HG02938 (cell line): ENCODE results near the gene MAMLD1.

Experiments
- ATAC-seq: cut with Tn5 transposase; IDR thresholded peaks from one replicate; pipeline ENCODE4 v1.9.1; 2021; ENCODE audit warnings: mild to moderate bottlenecking, moderate library complexity; ENCODE audit not compliant: unreplicated experiment

MAMLD1 gene

DNA sequence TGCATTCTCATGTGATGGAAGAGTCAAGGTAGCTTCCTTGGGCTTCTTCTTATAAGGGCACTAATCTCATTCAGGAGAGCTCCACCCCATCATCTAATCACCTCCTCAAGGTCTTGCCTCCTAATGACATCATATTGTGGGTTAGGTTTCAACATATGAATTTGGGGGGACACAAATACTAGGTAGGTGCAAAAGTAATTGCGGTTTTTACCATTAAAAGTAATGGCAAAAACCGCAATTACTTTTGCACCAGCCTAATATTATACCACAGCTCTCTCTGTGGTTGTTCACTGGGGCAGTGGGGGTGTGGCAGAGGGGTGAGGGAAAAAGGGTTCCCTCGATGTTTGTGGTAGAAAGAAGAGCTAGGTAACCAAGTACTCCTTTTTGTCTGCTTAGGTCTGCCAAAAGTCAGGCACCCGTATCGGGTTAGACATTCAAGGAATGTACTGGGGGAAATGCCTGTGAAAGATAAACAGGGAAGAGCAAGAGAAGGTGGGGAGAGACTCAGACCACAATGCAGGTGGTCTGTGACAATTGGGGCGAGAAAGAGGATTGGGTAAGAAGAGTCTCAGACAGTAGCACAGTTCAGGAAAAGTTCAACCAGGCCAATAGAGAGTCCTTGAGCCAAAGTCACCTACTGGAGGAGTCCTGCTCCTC, 126.4 kb downstream of the MAMLD1 start:
- ATAC-seq = no peak

DNA sequence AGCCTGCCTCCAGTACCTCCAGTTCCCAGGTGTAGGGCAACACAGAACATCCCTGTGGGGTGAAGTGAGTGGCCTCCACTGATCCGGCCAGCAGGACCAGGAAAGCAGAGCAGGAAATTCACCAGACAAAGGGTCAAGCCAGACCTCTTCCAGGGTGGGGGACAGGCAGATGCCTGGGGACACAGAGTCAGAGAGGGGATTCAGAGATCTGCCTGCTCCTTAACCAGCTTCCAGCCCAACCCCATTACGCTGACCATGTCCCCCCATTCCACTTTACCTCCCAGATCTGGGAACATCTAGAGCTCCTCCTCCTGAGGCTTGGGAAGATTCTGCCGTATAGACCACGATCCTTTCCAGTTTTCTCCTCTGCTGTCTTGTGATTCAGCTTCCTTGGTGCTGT, 132.4 kb downstream of the MAMLD1 start:
- no peak for ATAC-seq

DNA sequence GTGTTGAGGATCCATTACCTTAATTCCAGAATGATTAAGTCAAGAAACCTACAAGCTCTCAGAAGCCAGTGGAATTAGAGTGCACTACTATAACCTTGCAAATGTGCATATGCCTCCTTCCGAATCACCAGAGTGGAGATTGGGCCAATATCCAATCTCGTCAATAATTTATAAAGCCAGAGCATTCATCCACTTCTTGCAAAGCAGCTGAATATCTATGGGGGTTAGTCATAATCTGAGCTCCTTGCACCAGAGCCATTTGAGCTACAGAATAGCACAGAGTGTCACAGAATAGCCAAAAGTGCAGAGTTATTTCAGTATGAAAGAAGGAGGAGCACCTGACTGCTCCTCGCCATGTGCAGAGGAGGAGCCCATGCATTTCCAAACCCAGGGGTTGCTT, 136.1 kb downstream of the MAMLD1 start:
- no peak for ATAC-seq

DNA sequence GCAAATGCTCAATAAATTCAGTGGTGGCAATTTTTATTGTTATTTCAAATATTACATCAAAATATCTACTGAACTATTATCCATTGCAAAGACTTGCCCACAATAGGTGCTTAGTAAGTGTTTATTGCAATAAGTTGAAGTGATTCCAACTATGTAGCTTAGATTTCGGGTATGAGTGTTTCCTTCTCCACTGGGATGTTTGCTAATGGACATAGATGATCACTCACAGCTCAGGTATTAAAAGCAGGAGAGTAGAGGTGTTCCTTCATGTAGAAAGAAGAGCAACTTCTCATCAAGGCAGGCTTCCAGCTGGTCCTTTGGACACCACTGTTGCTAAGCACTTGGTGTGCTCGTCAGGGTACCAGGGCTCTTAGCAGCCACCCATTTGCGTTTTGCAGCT, 139.0 kb downstream of the MAMLD1 start:
- no peak for ATAC-seq

DNA sequence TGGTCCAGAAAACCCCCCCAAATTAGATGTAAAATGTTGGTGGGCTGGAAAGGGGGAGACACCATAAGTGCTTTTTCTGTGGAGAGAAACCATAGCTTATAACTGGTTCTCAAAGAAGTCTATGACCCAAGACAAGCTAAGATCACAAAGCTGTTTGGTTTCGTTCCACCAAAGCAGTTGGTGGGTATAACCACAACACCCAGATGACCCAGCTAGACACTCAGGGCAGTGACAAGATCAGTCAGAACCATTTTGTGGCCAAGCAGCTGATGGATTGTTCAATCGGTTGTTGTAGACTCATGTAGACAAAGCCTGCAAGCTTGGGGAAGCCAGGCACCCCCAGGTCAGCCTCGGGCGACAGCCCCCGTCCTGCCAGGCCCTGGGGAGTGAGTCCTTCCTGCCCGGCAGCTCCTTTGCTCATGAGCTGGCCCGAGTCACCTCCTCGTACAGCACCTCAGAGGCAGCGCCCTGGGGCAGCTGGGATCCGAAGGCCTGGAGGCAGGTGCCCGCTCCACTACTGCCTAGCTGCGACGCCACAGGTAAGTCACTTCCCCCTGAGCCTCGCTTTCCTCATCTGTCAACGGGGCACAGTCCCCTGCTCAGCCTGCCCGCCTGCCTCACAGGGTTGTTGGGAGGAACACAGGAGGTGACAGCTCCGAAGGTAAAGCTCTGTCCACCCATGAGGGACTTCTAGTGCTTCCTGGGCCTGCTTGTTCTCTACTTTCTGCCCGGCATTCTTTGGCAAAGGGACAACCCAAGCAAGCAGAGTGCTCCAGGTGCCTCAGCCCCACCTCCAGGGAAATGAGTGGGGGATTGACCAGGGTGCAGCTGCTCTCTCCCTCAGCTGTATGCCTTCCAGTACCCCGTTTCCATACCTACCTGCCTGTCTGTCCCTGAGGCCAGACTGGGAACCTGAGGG, 140.1 kb downstream of the MAMLD1 start:
- ATAC-seq = no peak

DNA sequence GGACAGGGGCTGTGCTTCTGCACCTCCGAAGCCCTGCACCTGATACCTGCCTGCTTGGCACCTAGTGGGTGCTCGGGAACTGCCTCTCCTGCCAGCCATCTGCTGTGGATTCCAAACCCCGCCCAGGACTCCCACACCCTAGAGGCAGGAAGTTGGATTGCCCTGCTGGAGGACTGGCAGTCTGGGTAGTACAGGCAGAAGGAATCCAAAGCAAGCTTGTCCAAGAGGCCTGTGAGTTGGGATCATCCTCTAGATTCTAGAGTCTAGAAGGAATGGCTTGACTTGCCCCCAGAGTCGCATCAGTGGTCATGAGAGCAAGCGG, 140.7 kb downstream of the MAMLD1 start:
- ATAC-seq = no peak

DNA sequence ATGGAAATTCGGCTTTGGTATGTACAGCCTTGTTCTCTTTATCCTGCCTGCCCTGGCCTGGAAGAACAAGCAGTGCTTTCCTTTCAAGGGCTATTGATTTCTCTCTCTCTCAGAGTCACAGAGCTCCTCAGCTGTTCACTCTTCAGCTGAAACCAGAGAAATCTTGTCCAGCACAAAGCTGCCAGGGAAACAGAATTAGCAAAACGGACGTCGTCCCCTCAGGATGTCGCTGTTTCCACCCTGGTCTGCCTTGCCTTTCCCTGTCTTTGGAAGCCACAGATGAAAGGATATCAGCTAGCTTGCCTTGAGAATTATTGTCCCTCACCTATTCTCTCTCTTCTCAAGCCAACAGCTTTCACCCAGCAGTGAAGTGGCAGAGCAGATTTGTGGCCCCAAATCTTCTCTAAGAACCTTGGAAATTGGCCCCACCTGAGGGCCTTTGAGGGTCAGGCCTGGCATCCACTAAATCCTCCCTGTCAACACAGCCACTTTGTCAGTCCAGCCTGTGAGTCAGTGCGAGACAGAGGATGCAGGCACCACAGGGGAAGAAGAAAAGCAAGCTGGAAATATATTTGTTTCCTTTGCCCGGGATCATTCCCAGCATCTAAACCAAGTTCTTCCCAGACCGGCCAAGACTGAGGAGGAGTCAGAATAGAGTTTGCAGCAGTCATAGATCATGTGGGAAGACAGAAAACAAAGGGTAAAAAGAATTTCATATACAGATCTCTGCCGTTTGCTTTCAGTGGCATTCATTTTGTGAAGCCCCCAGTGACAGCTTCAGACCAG, 141.5 kb downstream of the MAMLD1 start:
- ATAC-seq = no peak

DNA sequence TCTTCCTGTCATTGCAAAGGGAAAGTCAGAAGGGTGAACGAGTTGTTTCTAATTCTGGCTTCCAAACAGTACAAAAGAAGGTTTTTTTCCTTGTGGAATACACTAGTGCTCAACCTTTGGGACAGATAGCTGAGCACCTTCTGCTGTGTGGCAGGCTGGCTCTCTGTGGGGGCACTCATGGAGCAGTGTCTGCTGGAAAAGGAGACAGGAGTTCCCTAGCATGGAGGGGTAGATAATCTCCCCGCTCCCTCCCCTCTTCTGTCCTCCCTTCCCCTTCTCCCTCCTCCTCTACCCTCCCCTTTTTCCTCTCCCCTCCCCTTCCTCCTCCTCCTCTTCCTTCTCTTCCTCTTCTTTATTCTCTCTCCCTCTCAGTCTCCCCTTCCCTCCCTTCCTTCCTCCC, 142.9 kb downstream of the MAMLD1 start:
- no peak for ATAC-seq

DNA sequence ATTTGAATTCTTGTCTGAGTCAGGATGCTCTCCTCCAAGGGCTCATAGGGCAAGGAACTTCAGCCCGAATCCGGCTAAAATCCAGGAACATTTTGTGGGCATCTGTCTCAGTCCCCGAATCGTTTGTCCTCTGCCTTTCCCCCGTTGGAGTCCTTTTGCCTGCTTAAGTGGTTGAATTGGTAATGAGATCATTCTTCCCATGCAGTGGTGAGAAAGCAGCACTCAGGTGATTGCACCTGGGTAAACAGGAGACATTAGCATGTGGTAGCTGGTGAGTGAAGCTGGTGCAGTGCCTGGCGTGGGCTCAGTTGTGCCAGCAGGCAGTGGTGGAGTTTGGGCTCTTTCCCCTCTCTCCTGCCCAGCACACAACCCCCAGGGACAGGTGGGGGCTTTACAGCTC, 143.4 kb downstream of the MAMLD1 start:
- no peak for ATAC-seq

DNA sequence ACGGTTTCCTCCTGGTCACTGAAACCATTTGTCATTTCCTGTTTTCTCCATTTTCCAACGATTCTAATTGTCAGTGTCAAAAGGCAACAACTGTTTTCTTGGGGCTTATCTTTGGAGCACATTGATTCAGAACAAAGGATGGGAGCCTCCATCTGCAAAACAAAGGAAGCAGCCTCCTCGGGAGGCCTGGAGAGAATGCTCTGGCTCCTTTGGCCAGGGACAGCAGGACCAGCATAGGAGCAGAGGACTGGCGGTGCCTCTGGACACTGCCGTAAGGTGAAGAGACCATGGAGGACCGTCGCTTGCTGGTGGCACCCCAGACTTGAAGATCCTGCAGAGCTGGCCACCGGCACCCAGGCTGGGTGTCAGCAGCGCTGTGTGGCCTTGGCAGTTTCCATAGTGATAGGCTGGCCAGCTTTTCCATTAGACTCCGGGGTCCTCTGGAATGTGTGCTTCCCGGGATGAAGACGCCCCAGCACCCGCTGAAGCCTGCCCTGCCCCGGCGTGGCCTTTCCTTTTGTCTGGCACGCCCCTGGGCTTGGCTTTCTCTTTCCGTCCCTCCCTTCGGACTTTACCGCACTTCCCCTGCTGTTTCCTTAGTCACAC, 144.2 kb downstream of the MAMLD1 start:
- ATAC-seq = no peak

DNA sequence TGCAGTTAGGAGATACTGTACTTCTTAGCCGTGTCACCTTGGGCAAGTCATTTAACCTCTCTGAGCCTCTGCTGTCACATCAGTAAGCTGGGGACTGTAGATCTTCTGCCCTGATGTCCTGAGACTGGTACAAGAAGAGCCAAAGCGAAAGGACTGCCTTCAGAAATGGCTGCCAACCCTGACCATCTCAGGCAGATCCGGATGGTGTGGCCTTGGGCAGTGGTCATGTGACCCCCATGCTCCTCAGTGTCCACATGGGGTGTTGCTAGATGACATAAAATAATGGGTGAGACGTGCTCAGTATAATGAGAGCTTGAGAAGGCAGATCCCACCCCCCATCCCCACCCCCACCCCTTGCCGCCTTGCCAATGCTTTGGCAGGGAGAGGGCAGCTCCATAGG, 144.9 kb downstream of the MAMLD1 start:
- no peak for ATAC-seq

DNA sequence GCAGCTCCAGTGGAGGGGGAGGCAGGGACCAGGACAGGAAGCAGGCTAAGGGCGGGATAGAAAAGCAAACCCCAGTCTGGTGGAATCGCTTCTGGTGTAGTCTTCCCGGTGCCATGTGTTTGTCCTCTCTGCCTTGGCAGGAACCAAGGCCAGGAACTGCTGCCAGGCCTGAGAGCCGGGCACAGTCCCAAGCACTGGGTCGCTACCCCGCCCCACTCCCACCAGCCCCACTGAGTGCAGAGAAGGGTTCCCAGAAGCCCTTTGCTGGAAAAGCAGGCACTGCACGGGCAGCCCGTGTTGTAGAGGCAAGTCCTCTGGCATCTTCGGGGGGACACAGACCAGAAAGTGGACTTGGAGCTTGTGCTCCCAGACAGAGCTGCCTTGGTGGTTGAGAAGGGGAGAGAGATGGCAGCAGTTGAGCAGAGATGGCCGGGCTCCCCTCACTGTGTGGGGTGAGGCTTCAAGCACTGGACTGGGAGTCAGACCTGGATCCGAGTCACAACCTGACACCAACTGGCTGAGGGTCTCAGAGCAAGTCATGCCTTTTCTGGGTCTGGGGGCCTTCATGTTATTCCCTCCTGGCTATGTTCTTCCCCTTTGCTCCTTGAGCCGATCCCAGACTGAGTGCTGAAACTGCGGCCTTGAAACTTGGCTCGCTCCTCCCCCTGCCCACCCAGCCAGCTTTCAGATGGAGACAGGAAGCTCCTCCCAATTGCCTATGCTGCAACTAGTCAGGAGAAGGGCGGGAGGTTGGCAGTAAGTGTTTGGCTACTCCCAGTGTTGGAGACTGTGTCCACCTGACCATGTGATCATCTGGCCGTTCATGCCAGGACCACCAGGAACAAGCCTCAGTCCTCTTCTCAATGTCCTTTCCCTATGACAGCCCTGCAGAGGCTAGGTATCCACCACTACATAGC, 145.6 kb downstream of the MAMLD1 start:
- ATAC-seq = no peak

DNA sequence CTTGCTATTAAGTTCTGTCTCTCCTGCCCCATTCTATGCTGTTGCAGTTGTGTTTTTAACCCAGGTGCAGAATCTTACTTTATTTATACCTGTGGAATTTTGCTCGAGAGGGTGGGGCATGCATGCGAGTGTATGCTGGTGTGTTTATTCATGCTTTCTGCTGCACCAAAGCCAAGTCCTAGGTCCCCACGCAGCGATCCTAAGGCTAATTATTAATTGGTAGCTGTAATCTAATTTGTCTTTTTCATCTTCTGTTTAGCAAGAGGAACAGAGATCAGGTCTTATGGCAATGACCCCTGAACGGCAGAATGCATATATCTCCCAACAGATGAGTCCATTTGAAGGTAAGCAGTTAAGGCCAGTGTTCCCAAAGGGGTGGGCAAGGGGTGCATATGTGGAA, 146.6 kb downstream of the MAMLD1 start:
- ATAC-seq = no peak

DNA sequence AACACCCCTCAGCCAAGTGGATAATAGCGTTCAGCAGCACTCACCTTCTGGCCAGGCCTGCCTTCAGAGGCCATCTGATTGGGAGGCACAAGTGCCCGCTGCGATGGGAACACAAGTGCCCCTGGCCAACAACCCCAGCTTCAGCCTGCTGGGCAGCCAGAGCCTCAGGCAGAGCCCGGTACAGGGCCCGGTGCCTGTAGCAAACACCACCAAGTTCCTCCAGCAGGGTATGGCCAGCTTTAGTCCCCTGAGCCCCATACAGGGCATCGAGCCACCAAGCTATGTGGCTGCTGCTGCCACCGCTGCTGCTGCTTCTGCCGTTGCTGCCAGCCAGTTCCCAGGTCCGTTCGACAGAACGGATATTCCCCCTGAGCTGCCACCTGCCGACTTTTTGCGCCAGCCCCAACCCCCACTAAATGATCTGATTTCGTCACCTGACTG, 149.4 kb downstream of the MAMLD1 start:
- ATAC-seq = no peak

DNA sequence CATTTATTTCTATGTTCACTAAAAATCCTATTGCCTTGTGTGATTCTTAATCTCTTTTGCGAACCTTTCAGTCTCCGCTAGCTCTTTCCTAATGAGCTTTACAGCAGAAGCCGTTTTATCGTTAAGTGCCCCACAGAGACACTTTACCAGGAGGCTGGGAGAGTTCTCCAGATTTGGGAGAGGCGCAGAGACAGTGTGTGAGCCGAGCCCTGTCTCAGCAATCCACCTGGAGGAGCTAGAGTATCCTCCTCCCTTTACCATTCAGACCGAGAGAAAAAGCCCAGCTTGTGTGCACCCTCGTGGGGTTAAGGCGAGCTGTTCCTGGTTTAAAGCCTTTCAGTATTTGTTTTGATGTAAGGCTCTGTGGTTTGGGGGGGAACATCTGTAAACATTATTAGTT, 150.4 kb downstream of the MAMLD1 start:
- ATAC-seq = no peak

DNA sequence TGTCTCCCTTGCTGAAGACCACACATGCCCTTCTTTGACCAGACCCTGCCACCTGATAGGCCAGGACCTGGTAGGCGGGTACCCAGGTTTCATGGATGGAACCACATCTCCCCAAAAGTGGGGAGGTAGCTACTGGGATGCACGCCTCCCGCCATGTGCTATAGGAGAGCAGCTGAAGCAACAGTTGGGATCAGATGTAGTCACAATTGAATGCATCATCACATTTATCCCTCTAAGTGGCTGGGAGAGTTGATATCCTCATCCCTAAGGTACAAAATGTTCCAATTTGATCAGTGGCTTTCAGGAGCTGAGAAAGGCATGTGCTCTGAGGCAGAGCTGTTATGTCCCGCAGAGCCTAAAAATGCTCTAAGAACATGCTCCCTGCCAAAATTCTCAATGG, 151.3 kb downstream of the MAMLD1 start:
- ATAC-seq = no peak

DNA sequence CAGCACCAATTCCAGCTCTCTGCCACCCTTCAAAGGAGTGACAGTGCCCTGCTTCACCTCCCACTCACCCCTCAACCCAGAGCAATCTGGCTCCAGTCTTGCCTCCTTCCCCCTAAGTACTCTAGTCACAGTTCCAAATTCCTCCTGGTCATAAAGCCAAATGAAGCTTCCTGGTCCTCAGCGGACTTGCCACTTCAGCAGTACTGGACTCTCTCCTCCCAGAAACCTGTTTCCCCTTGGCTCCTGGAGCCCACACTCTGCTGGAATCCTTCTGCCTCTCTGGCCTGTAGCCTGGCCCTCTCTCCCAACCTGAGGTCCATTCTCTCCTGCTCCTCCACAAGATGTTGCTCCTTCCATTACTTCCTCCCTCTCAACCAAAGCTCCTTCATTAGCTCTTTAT, 152.7 kb downstream of the MAMLD1 start:
- ATAC-seq = no peak

DNA sequence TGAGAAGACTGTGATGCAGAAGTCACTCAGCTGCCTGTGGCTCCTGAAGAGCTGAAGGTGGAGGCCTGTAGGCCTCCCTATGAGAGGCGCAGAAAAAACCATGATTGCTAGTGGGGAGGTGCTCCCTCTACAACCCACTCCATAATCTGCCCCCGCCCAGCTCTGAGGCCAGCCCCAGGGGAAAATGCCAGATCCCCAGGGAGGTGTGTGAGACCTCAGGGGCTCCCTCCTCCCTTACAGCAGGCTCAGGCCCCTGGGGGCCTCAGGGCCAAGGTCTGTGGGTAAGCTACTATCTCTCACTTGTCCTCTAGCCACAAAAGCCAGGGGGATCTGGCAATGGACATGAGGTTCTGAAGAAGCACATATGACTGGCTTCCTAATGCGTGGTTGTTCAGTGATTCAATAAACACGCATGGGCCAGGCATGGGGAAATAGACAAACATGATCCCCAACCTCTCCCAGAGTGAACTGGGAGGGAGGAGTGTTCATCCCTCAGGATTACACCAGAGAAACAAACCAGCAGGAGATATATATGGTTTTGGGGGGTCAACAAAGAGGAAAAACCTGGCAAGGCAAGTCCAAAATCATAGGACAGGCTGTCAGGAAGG, 154.3 kb downstream of the MAMLD1 start:
- ATAC-seq = no peak

DNA sequence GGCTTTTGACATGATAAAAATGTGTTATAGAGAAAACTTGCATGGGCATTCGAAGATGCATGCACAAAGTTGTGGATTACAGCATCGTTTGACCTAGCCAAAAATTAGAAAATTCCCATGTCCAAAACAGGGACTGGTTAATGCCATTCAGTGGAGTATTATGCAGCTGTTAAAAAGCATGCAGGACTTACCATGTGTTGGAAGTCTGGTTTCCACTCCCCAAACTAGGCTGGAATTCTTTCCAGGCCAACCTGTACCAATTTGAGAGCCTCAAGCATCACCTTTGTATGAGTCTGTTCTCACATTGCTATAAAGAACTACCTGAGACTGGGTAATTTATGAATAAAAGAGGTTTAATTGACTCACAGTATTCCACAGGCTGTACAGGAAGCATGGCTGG, 159.4 kb downstream of the MAMLD1 start:
- no peak for ATAC-seq
